Panc1 (cell line): ENCODE data around the gene LPAR3.

Experiments
- POLR2AphosphoS5 ChIP-seq: IDR thresholded peaks from 2 replicates; pipeline ENCODE4 v1.6.1; 2012; ENCODE audit warnings: mild to moderate bottlenecking, low read depth, low read length, moderate library complexity
- SIN3A ChIP-seq: IDR thresholded peaks from 2 replicates; pipeline ENCODE4 v1.6.1; 2012; ENCODE audit warnings: low read depth, mild to moderate bottlenecking, low read length, moderate library complexity, borderline replicate concordance; ENCODE audit not compliant: insufficient read depth
- TF ChIP-seq, protein P1 (sequence below): fragments of 450-650 bp; IDR thresholded peaks from 2 replicates; pipeline ENCODE4 v1.5.1; 2017; ENCODE audit warnings: mild to moderate bottlenecking
- TF ChIP-seq, protein P2 (sequence below), 2 experiments: IDR thresholded peaks; 2 replicates each; pipeline ENCODE4 v1.6.1; 2011 to 2012; ENCODE audit warnings: low read depth in 2 of 2, control low read depth in 1 of 2, low read length in 1 of 2, mild to moderate bottlenecking in 1 of 2, moderate library complexity in 1 of 2; ENCODE audit not compliant: insufficient read depth in 1 of 2

DNA sequence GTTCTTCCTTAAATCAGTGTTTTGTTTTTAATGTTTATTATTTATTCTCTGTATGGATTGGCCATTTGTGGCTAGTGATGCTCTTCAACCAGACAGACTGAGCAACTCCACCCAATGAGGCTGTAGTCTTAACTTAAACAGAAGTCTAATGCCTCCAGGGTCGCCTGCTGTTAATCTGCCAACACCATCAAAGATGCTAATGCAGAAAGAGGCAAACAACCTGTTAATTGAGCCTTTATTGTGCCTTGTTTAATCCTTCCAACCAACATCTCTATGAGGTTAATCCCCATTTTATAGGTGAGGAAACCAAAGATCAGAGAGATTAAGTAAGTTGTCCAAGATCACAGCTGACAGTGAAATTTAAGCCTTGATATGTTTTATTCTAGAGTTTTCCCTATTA is 123.4 kb downstream of the LPAR3 start:
- no peak for TF ChIP-seq POLR2AphosphoS5
- TF ChIP-seq, protein P1, sequence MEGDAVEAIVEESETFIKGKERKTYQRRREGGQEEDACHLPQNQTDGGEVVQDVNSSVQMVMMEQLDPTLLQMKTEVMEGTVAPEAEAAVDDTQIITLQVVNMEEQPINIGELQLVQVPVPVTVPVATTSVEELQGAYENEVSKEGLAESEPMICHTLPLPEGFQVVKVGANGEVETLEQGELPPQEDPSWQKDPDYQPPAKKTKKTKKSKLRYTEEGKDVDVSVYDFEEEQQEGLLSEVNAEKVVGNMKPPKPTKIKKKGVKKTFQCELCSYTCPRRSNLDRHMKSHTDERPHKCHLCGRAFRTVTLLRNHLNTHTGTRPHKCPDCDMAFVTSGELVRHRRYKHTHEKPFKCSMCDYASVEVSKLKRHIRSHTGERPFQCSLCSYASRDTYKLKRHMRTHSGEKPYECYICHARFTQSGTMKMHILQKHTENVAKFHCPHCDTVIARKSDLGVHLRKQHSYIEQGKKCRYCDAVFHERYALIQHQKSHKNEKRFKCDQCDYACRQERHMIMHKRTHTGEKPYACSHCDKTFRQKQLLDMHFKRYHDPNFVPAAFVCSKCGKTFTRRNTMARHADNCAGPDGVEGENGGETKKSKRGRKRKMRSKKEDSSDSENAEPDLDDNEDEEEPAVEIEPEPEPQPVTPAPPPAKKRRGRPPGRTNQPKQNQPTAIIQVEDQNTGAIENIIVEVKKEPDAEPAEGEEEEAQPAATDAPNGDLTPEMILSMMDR, result no peak
- TF ChIP-seq, protein P2, sequence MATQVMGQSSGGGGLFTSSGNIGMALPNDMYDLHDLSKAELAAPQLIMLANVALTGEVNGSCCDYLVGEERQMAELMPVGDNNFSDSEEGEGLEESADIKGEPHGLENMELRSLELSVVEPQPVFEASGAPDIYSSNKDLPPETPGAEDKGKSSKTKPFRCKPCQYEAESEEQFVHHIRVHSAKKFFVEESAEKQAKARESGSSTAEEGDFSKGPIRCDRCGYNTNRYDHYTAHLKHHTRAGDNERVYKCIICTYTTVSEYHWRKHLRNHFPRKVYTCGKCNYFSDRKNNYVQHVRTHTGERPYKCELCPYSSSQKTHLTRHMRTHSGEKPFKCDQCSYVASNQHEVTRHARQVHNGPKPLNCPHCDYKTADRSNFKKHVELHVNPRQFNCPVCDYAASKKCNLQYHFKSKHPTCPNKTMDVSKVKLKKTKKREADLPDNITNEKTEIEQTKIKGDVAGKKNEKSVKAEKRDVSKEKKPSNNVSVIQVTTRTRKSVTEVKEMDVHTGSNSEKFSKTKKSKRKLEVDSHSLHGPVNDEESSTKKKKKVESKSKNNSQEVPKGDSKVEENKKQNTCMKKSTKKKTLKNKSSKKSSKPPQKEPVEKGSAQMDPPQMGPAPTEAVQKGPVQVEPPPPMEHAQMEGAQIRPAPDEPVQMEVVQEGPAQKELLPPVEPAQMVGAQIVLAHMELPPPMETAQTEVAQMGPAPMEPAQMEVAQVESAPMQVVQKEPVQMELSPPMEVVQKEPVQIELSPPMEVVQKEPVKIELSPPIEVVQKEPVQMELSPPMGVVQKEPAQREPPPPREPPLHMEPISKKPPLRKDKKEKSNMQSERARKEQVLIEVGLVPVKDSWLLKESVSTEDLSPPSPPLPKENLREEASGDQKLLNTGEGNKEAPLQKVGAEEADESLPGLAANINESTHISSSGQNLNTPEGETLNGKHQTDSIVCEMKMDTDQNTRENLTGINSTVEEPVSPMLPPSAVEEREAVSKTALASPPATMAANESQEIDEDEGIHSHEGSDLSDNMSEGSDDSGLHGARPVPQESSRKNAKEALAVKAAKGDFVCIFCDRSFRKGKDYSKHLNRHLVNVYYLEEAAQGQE (IDR thresholded peaks at IDR 0.05; ENCODE audit: insufficient read depth in 1 of 2, low read depth in 2 of 2, low read length in 1 of 2), result no peak
- no peak for TF ChIP-seq SIN3A
